Omental fat pad (tissue), 4 donors: ENCODE data around the gene CDK5R2. TPM values are rescaled to one million over a fixed set of nuclear protein-coding genes. Genes with fewer than 3 reads are reported as not detected.

ENCODE experiments used
- ATAC-seq: fragments of 150-250 bp; one replicate; pipeline ENCODE4 v1.9.1; 2016; ENCODE audit warnings: mild to moderate bottlenecking, moderate library complexity; ENCODE audit not compliant: low FRiP score
- DNase-seq: peaks from one replicate; pipeline ENCODE4 v3.0.0-alpha.2; 2019; ENCODE audit warnings: low spot score
- total RNA-seq, 4 donors: library from RNA; depleted of rRNA; stranded (reverse); fragments of >200 nt; gene quantifications; one replicate each; pipeline ENCODE4 v1.1.0, GENCODE V29; 2016
- TF ChIP-seq, protein P1 (sequence below), 3 donors: fragments of 450-650 bp; IDR thresholded peaks; one replicate each; pipeline ENCODE4 v1.5.1; 2016 to 2017; ENCODE audit warnings: antibody characterized with exemption in 3 of 3, mild to moderate bottlenecking in 3 of 3, moderate library complexity in 2 of 3

The CDK5R2 gene
- total RNA-seq, 4 donors from 2014 or later: not detected

GRCh38 chr2:218995561-218995960 is 36.1 kb downstream of the CDK5R2 start:
- ATAC-seq (no peak), DNase-seq (no peak)
- TF ChIP-seq, protein P1, sequence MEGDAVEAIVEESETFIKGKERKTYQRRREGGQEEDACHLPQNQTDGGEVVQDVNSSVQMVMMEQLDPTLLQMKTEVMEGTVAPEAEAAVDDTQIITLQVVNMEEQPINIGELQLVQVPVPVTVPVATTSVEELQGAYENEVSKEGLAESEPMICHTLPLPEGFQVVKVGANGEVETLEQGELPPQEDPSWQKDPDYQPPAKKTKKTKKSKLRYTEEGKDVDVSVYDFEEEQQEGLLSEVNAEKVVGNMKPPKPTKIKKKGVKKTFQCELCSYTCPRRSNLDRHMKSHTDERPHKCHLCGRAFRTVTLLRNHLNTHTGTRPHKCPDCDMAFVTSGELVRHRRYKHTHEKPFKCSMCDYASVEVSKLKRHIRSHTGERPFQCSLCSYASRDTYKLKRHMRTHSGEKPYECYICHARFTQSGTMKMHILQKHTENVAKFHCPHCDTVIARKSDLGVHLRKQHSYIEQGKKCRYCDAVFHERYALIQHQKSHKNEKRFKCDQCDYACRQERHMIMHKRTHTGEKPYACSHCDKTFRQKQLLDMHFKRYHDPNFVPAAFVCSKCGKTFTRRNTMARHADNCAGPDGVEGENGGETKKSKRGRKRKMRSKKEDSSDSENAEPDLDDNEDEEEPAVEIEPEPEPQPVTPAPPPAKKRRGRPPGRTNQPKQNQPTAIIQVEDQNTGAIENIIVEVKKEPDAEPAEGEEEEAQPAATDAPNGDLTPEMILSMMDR (IDR thresholded peaks at IDR 0.05): no peak

GRCh38 chr2:218995972-218996711 is 36.7 kb downstream of the CDK5R2 start:
- DNase-seq: peak; percentile 87
- ATAC-seq: peak; percentile 93
- TF ChIP-seq, protein P1 (IDR thresholded peaks at IDR 0.05): peak in 2 of 3 donors; percentile 50 to 84

GRCh38 chr2:218996937-218997336 is 37.5 kb downstream of the CDK5R2 start:
- DNase-seq (no peak), ATAC-seq (no peak)
- TF ChIP-seq, protein P1 (IDR thresholded peaks at IDR 0.05): no peak

DNA sequence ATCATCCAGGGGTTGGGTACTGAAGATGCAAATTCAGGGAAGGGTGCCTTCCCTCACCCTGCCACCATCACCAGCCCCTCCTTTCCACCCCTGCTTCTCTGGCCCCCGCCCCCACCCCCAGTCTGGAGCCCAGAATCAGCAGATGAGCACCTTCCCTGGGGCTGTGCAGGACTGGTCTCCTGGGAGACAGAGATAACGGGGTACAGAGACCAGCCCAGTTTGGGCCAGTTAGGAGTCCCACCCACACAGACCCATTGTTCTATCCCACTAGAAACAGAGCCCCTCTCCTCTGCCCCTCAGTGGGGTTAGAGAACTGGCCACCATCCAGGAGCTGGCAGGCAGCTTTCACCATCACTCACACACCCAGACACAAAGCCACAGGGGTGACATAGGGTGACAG is 38.3 kb downstream of the CDK5R2 start:
- no peak for DNase-seq
- ATAC-seq: no peak
- TF ChIP-seq, protein P1 (IDR thresholded peaks at IDR 0.05): no peak

GRCh38 chr2:218998414-218999002 is 39.0 kb downstream of the CDK5R2 start:
- TF ChIP-seq, protein P1 (IDR thresholded peaks at IDR 0.05): no peak
- DNase-seq (no peak), ATAC-seq (no peak)

DNA sequence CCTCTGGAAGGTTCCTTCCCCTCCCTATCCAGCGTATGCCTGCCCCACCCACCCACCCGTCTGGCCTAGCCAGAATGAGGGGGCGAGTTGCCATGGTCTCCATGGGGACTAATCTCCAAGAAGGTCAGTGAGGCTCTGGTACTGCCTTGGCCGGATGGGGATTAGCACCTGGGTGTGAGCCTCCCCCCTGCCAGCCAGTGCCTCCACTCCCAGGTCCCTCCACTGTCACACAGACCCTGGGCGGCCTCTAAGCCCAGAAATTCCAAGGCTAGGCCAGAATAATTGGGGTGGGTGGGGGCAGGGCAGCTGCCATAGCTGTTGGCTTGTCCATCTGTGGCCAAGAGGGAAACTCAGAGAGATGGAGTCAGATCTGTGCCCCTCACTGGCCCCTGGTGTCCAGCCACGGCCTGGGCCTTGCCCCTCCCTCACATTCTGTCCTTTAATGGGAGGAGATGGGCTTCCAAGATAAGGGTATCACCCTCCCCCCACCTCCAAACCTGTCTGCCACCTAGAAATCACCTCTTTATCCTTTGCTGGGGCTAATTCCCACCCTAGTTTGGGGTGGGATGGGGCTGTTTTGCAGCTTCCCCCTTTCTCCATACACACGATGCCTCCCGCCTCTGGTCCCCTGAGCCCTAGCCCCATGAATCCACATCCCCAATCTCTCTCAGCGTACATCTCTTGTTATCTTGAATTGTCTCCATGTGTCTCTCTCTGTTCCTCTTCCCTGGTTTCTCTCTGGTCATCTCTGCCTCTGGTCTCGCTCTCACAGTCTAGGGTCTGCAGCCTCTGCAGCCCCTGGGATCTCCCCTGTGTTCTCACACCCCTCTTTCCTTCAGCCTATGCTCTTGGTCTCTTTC is 39.8 kb downstream of the CDK5R2 start:
- DNase-seq (no peak), ATAC-seq (no peak)
- TF ChIP-seq, protein P1 (IDR thresholded peaks at IDR 0.05): no peak
